Measurements from ENCODE around the gene SRC. TPM values are rescaled to one million over a fixed set of nuclear protein-coding genes. Genes with fewer than 3 reads are reported as not detected.

Gene SRC
- total RNA-seq, 4 donors from 2014 or later: 10.3 to 21.4 (median 12.9) TPM

DNA sequence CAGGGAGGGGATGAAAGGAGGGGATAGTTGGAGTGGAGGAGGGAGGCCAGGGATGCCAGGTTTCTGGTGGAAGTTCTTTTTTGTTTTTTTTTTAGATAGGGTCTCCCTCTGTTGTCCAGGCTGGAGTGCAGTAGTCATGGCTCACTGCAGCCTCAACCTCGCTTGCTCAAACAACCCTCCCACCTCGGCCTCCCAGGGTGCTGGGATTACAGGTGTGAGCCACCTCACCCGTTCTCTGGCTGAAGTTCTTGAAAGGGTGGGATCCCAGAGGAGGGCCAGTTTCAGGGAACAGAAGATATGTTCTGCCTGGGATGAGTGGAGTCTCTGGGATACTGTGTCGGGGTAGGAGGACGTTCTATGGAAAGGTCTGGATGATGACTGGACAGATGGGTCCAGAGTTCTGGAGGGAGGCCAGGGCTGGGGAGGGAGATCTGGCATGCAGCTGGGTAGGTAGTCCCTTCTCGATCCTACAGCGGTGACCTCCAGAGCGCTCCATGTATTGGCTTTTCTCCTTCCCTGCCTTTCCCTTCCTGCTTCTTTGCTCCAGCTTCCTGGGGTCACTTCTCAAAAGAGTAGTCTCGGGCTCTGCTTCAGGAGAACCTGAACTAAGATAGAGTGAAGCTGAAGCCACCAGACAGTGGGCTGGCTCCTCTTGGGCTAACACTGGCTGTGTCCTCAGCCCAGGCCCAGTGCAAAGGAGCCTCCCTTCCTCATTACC lies 12.7 kb upstream of the SRC start:
- TF ChIP-seq, protein P1, sequence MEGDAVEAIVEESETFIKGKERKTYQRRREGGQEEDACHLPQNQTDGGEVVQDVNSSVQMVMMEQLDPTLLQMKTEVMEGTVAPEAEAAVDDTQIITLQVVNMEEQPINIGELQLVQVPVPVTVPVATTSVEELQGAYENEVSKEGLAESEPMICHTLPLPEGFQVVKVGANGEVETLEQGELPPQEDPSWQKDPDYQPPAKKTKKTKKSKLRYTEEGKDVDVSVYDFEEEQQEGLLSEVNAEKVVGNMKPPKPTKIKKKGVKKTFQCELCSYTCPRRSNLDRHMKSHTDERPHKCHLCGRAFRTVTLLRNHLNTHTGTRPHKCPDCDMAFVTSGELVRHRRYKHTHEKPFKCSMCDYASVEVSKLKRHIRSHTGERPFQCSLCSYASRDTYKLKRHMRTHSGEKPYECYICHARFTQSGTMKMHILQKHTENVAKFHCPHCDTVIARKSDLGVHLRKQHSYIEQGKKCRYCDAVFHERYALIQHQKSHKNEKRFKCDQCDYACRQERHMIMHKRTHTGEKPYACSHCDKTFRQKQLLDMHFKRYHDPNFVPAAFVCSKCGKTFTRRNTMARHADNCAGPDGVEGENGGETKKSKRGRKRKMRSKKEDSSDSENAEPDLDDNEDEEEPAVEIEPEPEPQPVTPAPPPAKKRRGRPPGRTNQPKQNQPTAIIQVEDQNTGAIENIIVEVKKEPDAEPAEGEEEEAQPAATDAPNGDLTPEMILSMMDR (IDR thresholded peaks at IDR 0.05; ENCODE audit: low read depth): no peak

DNA sequence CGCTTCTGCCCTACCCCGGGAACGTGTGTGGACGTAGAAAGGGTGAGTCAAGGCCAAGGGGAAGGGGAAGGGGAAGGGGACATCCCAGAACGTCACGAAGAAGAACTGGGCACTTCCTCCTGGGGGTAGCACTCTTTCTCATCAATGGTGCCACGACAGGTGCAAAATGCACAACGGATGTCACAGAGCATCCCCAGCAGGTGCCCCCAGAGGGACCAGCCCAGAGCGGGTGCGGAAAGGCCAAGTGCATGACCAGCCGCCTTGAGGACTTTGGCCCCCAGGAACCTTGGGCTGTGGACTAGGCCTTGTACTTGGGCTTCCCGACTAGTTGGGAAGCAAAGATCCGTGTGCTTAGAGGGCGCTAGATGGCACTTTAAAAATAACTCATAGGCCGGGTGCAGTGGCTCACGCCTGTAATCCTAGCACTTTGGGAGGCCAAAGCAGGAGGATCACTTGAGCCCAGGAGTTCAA lies 12.1 kb upstream of the SRC start:
- TF ChIP-seq, protein P1 (IDR thresholded peaks at IDR 0.05; ENCODE audit: low read depth): no peak

DNA sequence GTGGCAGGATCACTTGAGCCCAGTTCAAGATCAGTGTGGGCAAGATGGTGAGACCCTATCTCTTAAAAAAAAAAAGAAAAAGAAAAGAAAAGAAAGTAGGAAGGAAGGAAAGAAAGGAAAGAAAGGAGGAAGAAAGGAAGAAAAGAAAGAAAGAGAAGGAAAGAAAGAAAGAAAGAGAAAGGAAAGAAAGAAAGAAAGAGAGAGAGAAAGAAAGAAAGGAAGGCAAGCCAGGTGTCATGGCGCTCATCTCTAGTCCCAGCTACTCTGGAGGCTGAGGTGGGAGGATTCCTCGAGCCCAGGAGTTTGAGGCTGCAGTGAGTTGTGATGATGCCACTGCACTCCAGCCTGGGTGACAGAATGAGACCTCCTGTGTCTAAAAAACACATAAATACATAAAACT lies 11.5 kb upstream of the SRC start:
- TF ChIP-seq, protein P1 (IDR thresholded peaks at IDR 0.05; ENCODE audit: low read depth): no peak

DNA sequence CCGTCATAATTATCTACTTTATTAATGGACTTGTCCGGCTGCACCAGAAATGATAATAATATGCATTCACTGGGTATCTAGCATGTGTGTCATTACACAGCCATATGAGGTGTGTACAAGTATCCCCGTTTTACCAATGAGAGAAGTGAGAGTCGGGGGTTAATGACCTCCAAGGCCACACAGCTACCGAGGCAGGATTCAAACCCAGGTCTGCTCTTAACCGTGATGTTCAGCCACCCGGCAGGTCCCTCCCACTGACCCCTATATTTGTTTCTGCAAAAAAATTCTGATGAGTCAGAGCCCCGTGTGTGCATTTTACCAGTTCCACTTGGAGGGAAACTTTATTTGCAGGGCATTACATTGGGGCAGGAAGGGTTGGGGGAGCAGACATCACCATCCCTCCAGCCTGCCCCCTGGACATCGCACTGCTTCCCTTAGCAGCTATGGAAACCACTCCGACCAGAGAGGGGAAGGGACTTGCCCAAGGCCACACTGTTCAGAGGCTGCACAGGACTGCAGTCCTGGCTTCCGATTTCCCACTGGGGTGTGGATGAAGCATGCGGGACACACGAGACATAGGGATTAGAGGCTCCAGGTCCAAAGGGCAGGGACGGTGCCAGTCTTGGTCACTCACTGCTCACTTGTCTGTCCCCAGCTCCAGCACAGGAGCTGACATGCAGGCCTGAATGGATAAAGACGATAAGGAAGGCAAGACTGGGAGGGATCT lies 10.1 kb upstream of the SRC start:
- TF ChIP-seq, protein P1 (IDR thresholded peaks at IDR 0.05; ENCODE audit: low read depth): no peak

DNA sequence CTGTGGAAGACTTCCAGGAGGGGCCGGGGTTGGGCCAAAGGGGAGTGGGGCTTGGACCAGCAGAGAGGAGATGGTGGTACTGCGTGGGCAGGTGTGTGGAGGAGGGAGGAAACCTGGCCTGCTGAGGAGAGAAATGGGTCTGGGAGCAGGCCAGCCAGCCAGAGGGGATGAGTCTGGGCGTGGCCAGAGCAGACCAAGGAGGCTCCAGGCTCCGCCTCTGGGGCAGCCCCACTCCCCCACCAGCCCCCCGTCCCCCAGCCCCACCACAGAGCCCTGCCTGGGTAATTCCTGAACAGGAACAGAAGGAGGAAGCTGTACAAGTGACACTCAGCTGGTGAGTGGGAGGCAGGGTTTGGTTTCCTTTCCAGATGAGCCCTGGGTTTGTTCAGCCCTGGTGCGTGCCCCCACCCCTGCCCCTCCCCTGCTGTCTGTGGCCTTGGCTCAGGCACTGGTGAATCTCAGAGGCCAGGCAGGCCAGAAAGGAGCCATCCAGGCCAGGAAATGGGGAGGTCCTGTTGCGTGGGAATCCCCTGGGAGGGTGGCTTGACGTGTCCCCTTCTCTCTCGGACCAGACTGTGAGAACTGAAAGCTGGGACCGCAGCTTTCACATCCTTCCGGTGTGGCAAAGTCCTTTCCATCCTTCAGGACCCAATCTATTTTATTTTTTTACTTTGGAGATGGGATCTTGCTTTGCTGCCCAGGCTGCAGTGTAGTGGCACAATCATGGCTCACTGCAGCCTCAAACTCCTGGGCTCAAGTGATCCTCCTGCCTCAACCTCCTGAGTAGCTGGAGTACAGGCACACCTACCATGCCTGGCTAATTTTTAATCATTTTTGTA lies 9.4 kb upstream of the SRC start:
- TF ChIP-seq, protein P1 (IDR thresholded peaks at IDR 0.05; ENCODE audit: low read depth): no peak

DNA sequence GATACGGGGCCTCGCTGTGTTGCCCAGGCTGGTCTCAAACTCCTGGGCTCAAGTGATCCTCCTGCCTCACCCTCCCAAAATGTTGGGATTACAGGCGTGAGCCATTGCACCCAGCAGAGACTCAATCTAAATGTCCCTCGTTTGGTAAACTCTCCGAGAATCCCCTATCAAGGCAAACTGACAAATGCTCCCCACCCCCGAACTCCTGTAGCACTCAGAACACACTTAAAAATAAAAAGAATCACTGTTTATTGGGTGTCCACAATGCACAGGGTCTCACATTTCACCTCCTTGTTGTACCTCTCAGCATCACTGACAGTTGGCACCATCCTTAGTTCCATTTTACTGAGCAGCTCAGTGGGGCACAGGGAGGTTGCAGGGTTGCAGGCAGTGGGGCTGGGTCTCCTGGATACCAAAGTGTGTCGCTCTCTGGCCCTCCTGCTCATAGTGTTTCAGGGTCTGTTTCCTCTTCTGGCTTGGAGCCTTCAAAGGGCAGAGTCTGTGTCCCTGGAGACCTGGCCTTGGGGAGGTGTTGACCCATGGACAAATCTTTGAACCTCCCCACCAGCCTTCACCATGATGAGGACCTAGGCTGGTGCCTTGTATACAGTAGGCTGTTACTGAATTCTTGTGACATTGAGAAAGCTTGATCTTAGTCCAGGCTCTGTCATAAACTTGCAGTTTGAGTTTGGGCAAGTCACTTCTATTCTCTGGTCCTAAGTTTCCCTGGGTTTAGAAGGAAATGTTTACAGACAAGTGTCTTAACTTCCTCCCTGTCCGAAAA lies 8.5 kb upstream of the SRC start:
- TF ChIP-seq, protein P1 (IDR thresholded peaks at IDR 0.05; ENCODE audit: low read depth): no peak

Data from subcutaneous adipose tissue (tissue), 4 donors.